Smooth muscle cell of the coronary artery (primary cell): Measurements from ENCODE around the gene HAPLN3. TPM values are rescaled to one million over a fixed set of nuclear protein-coding genes. Genes with fewer than 3 reads are reported as not detected.

Experiments used
- total RNA-seq: library from RNA; depleted of rRNA; stranded (reverse); fragments of >200 nt; gene quantifications from 2 replicates; pipeline ENCODE4 v1.2.3, GENCODE V29; 2014; ENCODE audit warnings: low replicate concordance

HAPLN3 gene
- total RNA-seq, result 6.7 and 11.2 TPM in 2 replicates

GRCh38 chr15:88894819-88895767 is at the start of gene HAPLN3:
HAPLN3 (minus strand) TSS chr15:88895544; CDS start chr15:88887298, 8,246 bp downstream.

DNA sequence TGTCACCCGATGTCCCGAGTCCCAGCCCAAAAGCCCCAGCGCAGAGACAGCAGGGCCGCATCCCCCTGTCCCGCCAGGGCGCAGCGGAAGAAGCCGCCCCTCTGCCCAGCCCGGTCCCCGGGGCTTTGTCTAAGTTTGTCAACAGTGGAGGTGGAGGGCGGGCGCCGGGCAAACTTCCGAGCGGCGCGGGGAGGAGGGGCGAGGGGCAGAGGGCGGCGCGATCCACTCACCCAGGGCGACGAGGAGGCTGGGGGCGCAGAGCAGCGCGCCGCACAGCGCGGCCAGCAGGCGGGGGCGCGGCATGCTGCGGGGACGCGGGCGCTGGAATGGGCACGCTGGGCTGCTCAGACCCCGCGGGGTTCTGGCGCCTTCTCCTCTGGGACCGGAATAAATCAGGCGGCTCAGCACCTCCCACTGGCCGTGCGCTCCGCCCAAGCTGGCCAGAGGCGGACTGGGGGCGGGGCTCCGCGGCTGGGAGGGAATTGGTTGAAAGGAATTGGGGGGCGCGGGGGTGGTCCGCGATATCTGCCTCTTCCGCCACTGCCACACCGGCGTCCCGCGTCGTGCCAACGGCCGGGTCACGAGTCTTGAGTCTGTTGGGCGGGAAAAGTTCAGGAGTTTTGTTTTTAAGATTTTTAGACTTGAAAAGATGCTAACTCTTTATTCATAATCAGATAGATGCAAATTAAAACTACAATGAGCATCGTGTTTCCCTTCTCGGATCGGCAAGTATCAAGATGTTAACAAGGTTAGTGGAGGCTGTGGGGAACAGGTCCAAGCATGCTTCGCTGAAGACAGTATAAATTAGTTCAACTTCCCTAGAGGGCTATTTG is 17.9 kb upstream of the HAPLN3 start, which contains the start of gene MFGE8:
Gene MFGE8, minus strand, starts transcription at position 363 of the 833 bp plus-strand sequence. Its CDS starts 60 bp downstream, at position 303.

Other genes starting within 250 kb of the HAPLN3 start
- 0.15 and 1.2 TPM in 2 replicates for gene ACAN, start 92.1 kb downstream of the HAPLN3 start, total RNA-seq
- gene MFGE8, start 17.8 kb upstream of the HAPLN3 start, total RNA-seq, result 111 and 224 TPM in 2 replicates
- 30.6 and 71.5 TPM in 2 replicates for gene ABHD2, start 192.9 kb upstream of the HAPLN3 start, total RNA-seq